OCI-LY7 (cell line): ENCODE measurements around the gene CNTNAP4. TPM values are rescaled to one million over a fixed set of nuclear protein-coding genes. Genes with fewer than 3 reads are reported as not detected.

Source experiments
- BruUV-seq: library from RNA; stranded (reverse); fragments of 400-500 nt; replicated peaks from 2 replicates; lab custom pipeline; 2021; lab: Mats Ljungman, UMichigan
- CTCF ChIA-PET: fragments of 300-600 bp; sonication (Branson Sonifier 250); formaldehyde crosslinking; loops from one replicate; lab custom pipeline; 2022; ENCODE audit warnings: antibody characterized with exemption; ENCODE audit not compliant: unreplicated experiment; lab: Charles Lee
- POLR2A ChIA-PET: fragments of 300-600 bp; sonication (Branson Sonifier 250); formaldehyde crosslinking; loops from one replicate; lab custom pipeline; 2022; ENCODE audit warnings: antibody characterized with exemption; lab: Charles Lee
- DNase-seq: peaks from one replicate; pipeline ENCODE4 v3.0.0-alpha.2; 2015; ENCODE audit warnings: low spot score
- H2AFZ ChIP-seq: fragments of 200-600 bp; sonication (generic), shearing (Covaris generic); 2 replicates; pipeline ENCODE4 v1.6.1; 2014; ENCODE audit warnings: mild to moderate bottlenecking, antibody characterized with exemption, low read length, moderate library complexity
- H3K27ac ChIP-seq: fragments of 200-600 bp; sonication (generic); 2 replicates; pipeline ENCODE4 v1.5.1; 2014; ENCODE audit warnings: mixed run types, low read depth, mild to moderate bottlenecking, moderate library complexity, low read length, inconsistent platforms; ENCODE audit not compliant: poor library complexity, severe bottlenecking
- H3K36me3 ChIP-seq: fragments of 200-600 bp; sonication (generic); 2 replicates; pipeline ENCODE4 v1.6.1; 2014; ENCODE audit warnings: mild to moderate bottlenecking, antibody characterized with exemption, low read length, moderate library complexity, mixed read lengths; ENCODE audit not compliant: insufficient read depth
- H3K4me1 ChIP-seq: fragments of 200-600 bp; sonication (generic); 2 replicates; pipeline ENCODE4 v1.5.1; 2014; ENCODE audit warnings: mild to moderate bottlenecking, low read length; ENCODE audit not compliant: insufficient read depth, poor library complexity, severe bottlenecking
- H3K4me2 ChIP-seq: fragments of 200-600 bp; sonication (generic); 2 replicates; pipeline ENCODE4 v1.6.1; 2014; ENCODE audit warnings: mild to moderate bottlenecking, low read length
- H3K4me3 ChIP-seq: fragments of 200-600 bp; sonication (generic); 2 replicates; pipeline ENCODE4 v1.5.1; 2014; ENCODE audit warnings: mild to moderate bottlenecking, low read depth, low read length; ENCODE audit not compliant: poor library complexity, severe bottlenecking
- H3K79me2 ChIP-seq: fragments of 200-600 bp; sonication (generic); 2 replicates; pipeline ENCODE4 v1.6.1; 2016; ENCODE audit warnings: low read depth, mild to moderate bottlenecking, low read length, moderate library complexity, mixed read lengths; ENCODE audit not compliant: insufficient read depth
- H3K9me2 ChIP-seq: fragments of 200-600 bp; sonication (generic); 2 replicates; pipeline ENCODE4 v1.6.1; 2016; ENCODE audit warnings: mild to moderate bottlenecking, low read length, mixed read lengths; ENCODE audit not compliant: insufficient read depth
- H3K9me3 ChIP-seq: fragments of 200-600 bp; sonication (generic); 2 replicates; pipeline ENCODE4 v1.6.1; 2014; ENCODE audit warnings: mild to moderate bottlenecking, mixed run types, low read length, mixed read lengths
- H4K20me1 ChIP-seq: fragments of 200-600 bp; sonication (generic); 2 replicates; pipeline ENCODE4 v1.6.1; 2014; ENCODE audit warnings: mild to moderate bottlenecking, antibody characterized with exemption, low read length, moderate library complexity, mixed read lengths; ENCODE audit not compliant: insufficient read depth
- CTCF ChIP-seq: fragments of 200-600 bp; sonication (generic); conservative IDR thresholded peaks from 2 replicates; pipeline ENCODE4 v1.5.1; 2014; ENCODE audit warnings: mild to moderate bottlenecking, antibody characterized with exemption, low read length, moderate library complexity, mixed read lengths
- EZH2phosphoT487 ChIP-seq: fragments of 200-600 bp; sonication (generic); IDR thresholded peaks from 2 replicates; pipeline ENCODE4 v1.6.1; 2018; ENCODE audit warnings: low read depth, borderline replicate concordance, mild to moderate bottlenecking, mixed run types, antibody characterized with exemption, low read length, moderate library complexity, mixed read lengths
- intact Hi-C: fragments of 100-400 bp; cut with micrococcal nuclease; formaldehyde crosslinking; loops from one replicate; pipeline ENCODE4 v1.10.0; 2022; ENCODE audit not compliant: unreplicated experiment
- total RNA-seq, 2 experiments: library from RNA; depleted of rRNA in 1 of 2; stranded (reverse); fragments of >200 nt in 1 of 2; shearing (Covaris generic) in 1 of 2; gene quantifications; 2 replicates each; pipeline ENCODE4 v1.2.3, GENCODE V29; 2014 to 2022

Gene CNTNAP4
- total RNA-seq, 2 experiments from 2014 or later = not detected

DNA sequence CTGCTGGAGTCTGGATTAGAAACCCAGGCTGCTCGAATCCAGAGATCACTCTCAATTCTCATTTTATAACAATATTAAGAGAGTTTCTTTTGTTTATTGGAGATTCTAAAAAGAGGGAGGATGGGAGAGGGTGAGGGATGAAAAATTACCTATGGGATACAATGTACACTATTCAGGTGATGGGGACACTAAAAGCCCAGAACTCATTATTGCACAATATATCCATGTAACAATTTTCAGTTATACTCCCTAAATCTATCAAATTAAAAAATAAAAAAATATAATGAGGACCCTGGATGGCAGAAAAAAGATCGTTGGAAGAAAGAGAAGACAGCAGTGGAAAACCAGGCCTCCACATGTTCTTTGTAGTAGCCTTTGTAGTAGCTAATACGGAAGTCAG lies 100.8 kb downstream of the CNTNAP4 start:
- H3K36me3 ChIP-seq = no peaks in the 10 kb centered on the region
- no peak overlapping the region for H3K27ac ChIP-seq
- H3K9me3 ChIP-seq = no peaks in the 10 kb centered on the region
- intact Hi-C loops = no loop called here
- H3K4me3 ChIP-seq = no peak overlapping the region
- no TSS peak for BruUV-seq
- H4K20me1 ChIP-seq = no peaks in the 10 kb centered on the region
- no peak for TF ChIP-seq CTCF
- no peak for TF ChIP-seq EZH2phosphoT487
- CTCF ChIA-PET = no interaction called here
- no peaks in the 10 kb centered on the region for H3K9me2 ChIP-seq
- POLR2A ChIA-PET = no interaction called here
- H3K79me2 ChIP-seq = no peaks in the 10 kb centered on the region
- no peaks in the 10 kb centered on the region for H3K4me1 ChIP-seq
- no peak overlapping the region for H3K4me2 ChIP-seq
- H2AFZ ChIP-seq = no peak overlapping the region
- DNase-seq = no peak

DNA sequence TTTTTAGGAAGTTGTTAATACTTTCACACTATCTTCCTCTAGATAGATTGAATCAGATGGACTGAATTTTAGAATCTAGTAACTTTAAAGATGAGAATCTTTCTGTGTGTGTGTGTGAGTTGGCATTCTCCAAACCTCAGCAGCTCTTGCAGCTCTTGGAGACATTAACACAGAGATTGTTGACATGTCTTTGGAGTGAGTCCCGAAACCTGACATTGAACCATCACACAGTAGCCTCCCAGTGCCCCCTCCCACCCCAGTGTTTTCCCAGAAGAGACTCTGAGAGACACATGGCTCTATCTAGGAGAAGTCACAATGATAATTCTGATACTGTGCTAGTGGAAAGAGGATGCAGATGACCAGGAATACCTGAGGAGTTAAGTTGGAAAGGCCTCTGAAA lies 103.9 kb downstream of the CNTNAP4 start:
- intact Hi-C loops = no loop called here
- ChIA-PET POLR2A (no interaction called here), CTCF (no interaction called here)
- no peak for DNase-seq
- no peaks in the 10 kb centered on the region for H3K9me3 ChIP-seq
- H4K20me1 ChIP-seq = no peaks in the 10 kb centered on the region
- no peaks in the 10 kb centered on the region for H3K79me2 ChIP-seq
- no peaks in the 10 kb centered on the region for H3K36me3 ChIP-seq
- no peak overlapping the region for H3K4me3 ChIP-seq
- TF ChIP-seq CTCF (no peak), EZH2phosphoT487 (no peak)
- H3K27ac ChIP-seq = no peak overlapping the region
- no peak overlapping the region for H2AFZ ChIP-seq
- H3K4me1 ChIP-seq = no peaks in the 10 kb centered on the region
- H3K9me2 ChIP-seq = no peaks in the 10 kb centered on the region
- BruUV-seq = no TSS peak
- no peak overlapping the region for H3K4me2 ChIP-seq

DNA sequence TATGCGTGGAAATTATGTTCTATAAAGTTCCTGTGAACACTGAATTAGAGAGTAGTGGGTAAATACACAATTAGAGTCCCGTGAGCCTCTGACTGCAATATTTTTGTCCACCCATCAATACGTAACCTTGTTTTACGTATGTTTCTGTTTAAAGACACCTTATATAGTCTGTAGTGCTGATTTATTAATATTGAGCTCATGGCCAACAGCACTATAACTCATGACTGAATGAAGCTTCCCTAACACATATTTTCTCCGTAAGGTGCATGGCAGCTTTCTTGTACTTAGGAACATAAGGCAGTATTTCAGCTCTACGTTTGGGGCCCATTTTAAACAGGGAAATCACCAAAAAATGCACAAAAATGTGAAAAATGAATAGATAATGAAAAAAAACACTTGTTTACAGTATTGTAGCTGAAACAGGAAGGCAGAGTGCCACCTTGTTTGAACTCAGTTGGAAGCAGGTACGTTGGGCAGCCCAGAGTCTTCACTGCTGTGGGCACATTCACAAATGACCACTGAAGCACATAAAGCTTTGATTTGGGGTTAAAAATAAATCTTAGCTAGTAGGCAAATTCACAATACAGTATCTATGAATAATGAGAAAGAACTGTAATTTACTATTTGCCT lies 108.5 kb downstream of the CNTNAP4 start:
- no peaks in the 10 kb centered on the region for H3K79me2 ChIP-seq
- TF ChIP-seq EZH2phosphoT487 = no peak
- TF ChIP-seq CTCF = no peak
- CTCF ChIA-PET = no interaction called here
- no peaks in the 10 kb centered on the region for H3K4me1 ChIP-seq
- H3K9me2 ChIP-seq = no peaks in the 10 kb centered on the region
- no peak overlapping the region for H3K27ac ChIP-seq
- intact Hi-C loops = no loop called here
- POLR2A ChIA-PET = interaction anchor here (0.5 to 0.6 kb wide), 2 partner anchors 68 to 642 kb away, joined by 3 read pairs; no protein-coding TSS in a partner anchor
- no peak for DNase-seq
- no TSS peak for BruUV-seq
- no peaks in the 10 kb centered on the region for H4K20me1 ChIP-seq
- no peak overlapping the region for H2AFZ ChIP-seq
- H3K4me3 ChIP-seq = no peak overlapping the region
- no peaks in the 10 kb centered on the region for H3K36me3 ChIP-seq
- no peak overlapping the region for H3K4me2 ChIP-seq
- H3K9me3 ChIP-seq = no peaks in the 10 kb centered on the region
